OCI-LY7 (cell line): Measurements from ENCODE around the gene CCDC12. TPM values are rescaled to one million over a fixed set of nuclear protein-coding genes. Genes with fewer than 3 reads are reported as not detected.

ENCODE experiments used
- BruUV-seq: library from RNA; stranded (reverse); fragments of 400-500 nt; replicated peaks from 2 replicates; lab custom pipeline; 2021; lab: Mats Ljungman, UMichigan
- CTCF ChIA-PET: fragments of 300-600 bp; sonication (Branson Sonifier 250); formaldehyde crosslinking; loops from one replicate; lab custom pipeline; 2022; ENCODE audit warnings: antibody characterized with exemption; ENCODE audit not compliant: unreplicated experiment; lab: Charles Lee
- POLR2A ChIA-PET: fragments of 300-600 bp; sonication (Branson Sonifier 250); formaldehyde crosslinking; loops from one replicate; lab custom pipeline; 2022; ENCODE audit warnings: antibody characterized with exemption; lab: Charles Lee
- DNase-seq: peaks from one replicate; pipeline ENCODE4 v3.0.0-alpha.2; 2015; ENCODE audit warnings: low spot score
- H2AFZ ChIP-seq: fragments of 200-600 bp; sonication (generic), shearing (Covaris generic); 2 replicates; pipeline ENCODE4 v1.6.1; 2014; ENCODE audit warnings: mild to moderate bottlenecking, antibody characterized with exemption, low read length, moderate library complexity
- H3K27ac ChIP-seq: fragments of 200-600 bp; sonication (generic); 2 replicates; pipeline ENCODE4 v1.5.1; 2014; ENCODE audit warnings: mixed run types, low read depth, mild to moderate bottlenecking, moderate library complexity, low read length, inconsistent platforms; ENCODE audit not compliant: poor library complexity, severe bottlenecking
- H3K36me3 ChIP-seq: fragments of 200-600 bp; sonication (generic); 2 replicates; pipeline ENCODE4 v1.6.1; 2014; ENCODE audit warnings: mild to moderate bottlenecking, antibody characterized with exemption, low read length, moderate library complexity, mixed read lengths; ENCODE audit not compliant: insufficient read depth
- H3K4me1 ChIP-seq: fragments of 200-600 bp; sonication (generic); 2 replicates; pipeline ENCODE4 v1.5.1; 2014; ENCODE audit warnings: mild to moderate bottlenecking, low read length; ENCODE audit not compliant: insufficient read depth, poor library complexity, severe bottlenecking
- H3K4me2 ChIP-seq: fragments of 200-600 bp; sonication (generic); 2 replicates; pipeline ENCODE4 v1.6.1; 2014; ENCODE audit warnings: mild to moderate bottlenecking, low read length
- H3K4me3 ChIP-seq: fragments of 200-600 bp; sonication (generic); 2 replicates; pipeline ENCODE4 v1.5.1; 2014; ENCODE audit warnings: mild to moderate bottlenecking, low read depth, low read length; ENCODE audit not compliant: poor library complexity, severe bottlenecking
- H3K79me2 ChIP-seq: fragments of 200-600 bp; sonication (generic); 2 replicates; pipeline ENCODE4 v1.6.1; 2016; ENCODE audit warnings: low read depth, mild to moderate bottlenecking, low read length, moderate library complexity, mixed read lengths; ENCODE audit not compliant: insufficient read depth
- H3K9me2 ChIP-seq: fragments of 200-600 bp; sonication (generic); 2 replicates; pipeline ENCODE4 v1.6.1; 2016; ENCODE audit warnings: mild to moderate bottlenecking, low read length, mixed read lengths; ENCODE audit not compliant: insufficient read depth
- H3K9me3 ChIP-seq: fragments of 200-600 bp; sonication (generic); 2 replicates; pipeline ENCODE4 v1.6.1; 2014; ENCODE audit warnings: mild to moderate bottlenecking, mixed run types, low read length, mixed read lengths
- H4K20me1 ChIP-seq: fragments of 200-600 bp; sonication (generic); 2 replicates; pipeline ENCODE4 v1.6.1; 2014; ENCODE audit warnings: mild to moderate bottlenecking, antibody characterized with exemption, low read length, moderate library complexity, mixed read lengths; ENCODE audit not compliant: insufficient read depth
- EZH2phosphoT487 ChIP-seq: fragments of 200-600 bp; sonication (generic); IDR thresholded peaks from 2 replicates; pipeline ENCODE4 v1.6.1; 2018; ENCODE audit warnings: low read depth, borderline replicate concordance, mild to moderate bottlenecking, mixed run types, antibody characterized with exemption, low read length, moderate library complexity, mixed read lengths
- intact Hi-C: fragments of 100-400 bp; cut with micrococcal nuclease; formaldehyde crosslinking; loops from one replicate; pipeline ENCODE4 v1.10.0; 2022; ENCODE audit not compliant: unreplicated experiment
- total RNA-seq, 2 experiments: library from RNA; depleted of rRNA in 1 of 2; stranded (reverse); fragments of >200 nt in 1 of 2; shearing (Covaris generic) in 1 of 2; gene quantifications; 2 replicates each; pipeline ENCODE4 v1.2.3, GENCODE V29; 2014 to 2022
- TF ChIP-seq, protein P1 (sequence below): fragments of 200-600 bp; sonication (generic); conservative IDR thresholded peaks from 2 replicates; pipeline ENCODE4 v1.5.1; 2014; ENCODE audit warnings: mild to moderate bottlenecking, antibody characterized with exemption, low read length, moderate library complexity, mixed read lengths

Gene CCDC12
- total RNA-seq, 2 experiments from 2014 or later: 74.9 to 116 TPM

- Histone ChIP-seq H3K79me2 (peaks cover 98% of the 10 kb centered on the region), H3K27ac (peak overlapping the region; percentile 23), H3K4me2 (no peak overlapping the region), H3K4me1 (peaks cover 92% of the 10 kb centered on the region), H3K9me2 (no peaks in the 10 kb centered on the region), H2AFZ (no peak overlapping the region), H3K4me3 (no peak overlapping the region), H4K20me1 (peaks cover 53% of the 10 kb centered on the region), H3K36me3 (peaks cover 79% of the 10 kb centered on the region), H3K9me3 (0 out of 2 replicates have a peak, but pooled peaks cover 6% of the 10 kb centered on the region)
- no peak for TF ChIP-seq EZH2phosphoT487
- TF ChIP-seq, protein P1, sequence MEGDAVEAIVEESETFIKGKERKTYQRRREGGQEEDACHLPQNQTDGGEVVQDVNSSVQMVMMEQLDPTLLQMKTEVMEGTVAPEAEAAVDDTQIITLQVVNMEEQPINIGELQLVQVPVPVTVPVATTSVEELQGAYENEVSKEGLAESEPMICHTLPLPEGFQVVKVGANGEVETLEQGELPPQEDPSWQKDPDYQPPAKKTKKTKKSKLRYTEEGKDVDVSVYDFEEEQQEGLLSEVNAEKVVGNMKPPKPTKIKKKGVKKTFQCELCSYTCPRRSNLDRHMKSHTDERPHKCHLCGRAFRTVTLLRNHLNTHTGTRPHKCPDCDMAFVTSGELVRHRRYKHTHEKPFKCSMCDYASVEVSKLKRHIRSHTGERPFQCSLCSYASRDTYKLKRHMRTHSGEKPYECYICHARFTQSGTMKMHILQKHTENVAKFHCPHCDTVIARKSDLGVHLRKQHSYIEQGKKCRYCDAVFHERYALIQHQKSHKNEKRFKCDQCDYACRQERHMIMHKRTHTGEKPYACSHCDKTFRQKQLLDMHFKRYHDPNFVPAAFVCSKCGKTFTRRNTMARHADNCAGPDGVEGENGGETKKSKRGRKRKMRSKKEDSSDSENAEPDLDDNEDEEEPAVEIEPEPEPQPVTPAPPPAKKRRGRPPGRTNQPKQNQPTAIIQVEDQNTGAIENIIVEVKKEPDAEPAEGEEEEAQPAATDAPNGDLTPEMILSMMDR: no peak
- POLR2A ChIA-PET: interaction anchor here (0.7 to 4.6 kb wide), 9 partner anchors 7 to 31 kb away, joined by 3 to 26 read pairs (median 3); partner anchors contain the start of gene NBEAL2
- no peak for DNase-seq
- intact Hi-C loops: no loop called here
- BruUV-seq: no TSS peak
- CTCF ChIA-PET: no interaction called here
These were observed 17.9 kb downstream of the CCDC12 start for GRCh38 chr3:46958467-46959160.

DNA sequence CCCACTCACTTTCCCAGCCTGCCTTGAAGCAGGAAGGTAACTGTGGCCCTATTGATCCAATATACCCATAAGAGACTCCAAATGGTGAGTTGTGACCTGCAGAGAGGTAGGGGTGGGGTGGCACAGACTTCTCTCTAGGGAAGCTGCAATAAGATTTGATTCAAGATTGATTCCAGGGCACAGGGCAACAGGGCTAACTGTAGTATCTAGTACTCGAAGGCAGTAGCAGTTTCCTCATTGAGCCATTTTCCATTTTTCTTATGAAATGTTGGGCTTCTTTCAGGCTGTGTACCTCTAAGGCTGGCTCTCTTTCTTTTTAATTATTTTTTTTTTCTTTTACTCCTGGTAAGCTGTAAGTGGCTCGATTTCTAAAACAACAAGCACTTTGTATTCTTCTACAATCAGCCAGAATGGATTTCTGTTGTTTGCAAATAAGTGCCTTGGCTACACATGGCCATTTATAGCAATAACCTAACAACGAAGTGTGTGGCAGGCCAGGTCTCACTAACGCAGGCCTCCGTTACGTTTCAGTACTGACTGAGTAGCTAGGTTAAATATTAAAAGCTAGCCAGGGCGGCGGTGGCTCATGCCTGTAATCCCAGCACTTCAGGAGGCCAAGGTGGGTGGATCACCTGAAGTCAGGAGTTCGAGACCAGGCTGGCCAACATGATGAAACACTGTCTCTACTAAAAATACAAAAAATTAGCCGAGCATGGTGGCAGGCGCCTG, 19.3 kb downstream of the CCDC12 start:
- Histone ChIP-seq H3K79me2 (peaks cover 100% of the 10 kb centered on the region), H3K27ac (peak overlapping the region; percentile 77), H3K9me3 (no peaks in the 10 kb centered on the region), H3K4me3 (no peak overlapping the region), H3K36me3 (peaks cover 79% of the 10 kb centered on the region), H2AFZ (no peak overlapping the region), H3K4me2 (peak overlapping the region; percentile 88; the same call in 1 of the 2 replicates), H4K20me1 (peaks cover 59% of the 10 kb centered on the region), H3K9me2 (no peaks in the 10 kb centered on the region), H3K4me1 (peaks cover 98% of the 10 kb centered on the region)
- DNase-seq: no peak
- POLR2A ChIA-PET: interaction anchor here (0.5 to 4.6 kb wide), 6 partner anchors 9 to 850 kb away, joined by 3 to 26 read pairs (median 4); no protein-coding TSS in a partner anchor
- CTCF ChIA-PET: no interaction called here
- no TSS peak for BruUV-seq
- intact Hi-C loops: no loop called here
- TF ChIP-seq, protein P1: no peak
- no peak for TF ChIP-seq EZH2phosphoT487
